Hematopoietic multipotent progenitor cell (in vitro differentiated cells): Measurements from ENCODE around the gene ELK4. TPM values are rescaled to one million over a fixed set of nuclear protein-coding genes. Genes with fewer than 3 reads are reported as not detected.

ENCODE experiments used
- DNase-seq, 3 donors: peaks; one replicate each; pipeline ENCODE4 v3.0.0-alpha.2; 2011 to 2015; ENCODE audit warnings: low read depth in 2 of 3, low spot score in 2 of 3
- total RNA-seq: library from RNA; depleted of rRNA; stranded (reverse); fragments of >200 nt; gene quantifications from one replicate; pipeline ENCODE4 v1.2.3, GENCODE V29; 2012

The ELK4 gene
- total RNA-seq: 11.6 TPM

DNA sequence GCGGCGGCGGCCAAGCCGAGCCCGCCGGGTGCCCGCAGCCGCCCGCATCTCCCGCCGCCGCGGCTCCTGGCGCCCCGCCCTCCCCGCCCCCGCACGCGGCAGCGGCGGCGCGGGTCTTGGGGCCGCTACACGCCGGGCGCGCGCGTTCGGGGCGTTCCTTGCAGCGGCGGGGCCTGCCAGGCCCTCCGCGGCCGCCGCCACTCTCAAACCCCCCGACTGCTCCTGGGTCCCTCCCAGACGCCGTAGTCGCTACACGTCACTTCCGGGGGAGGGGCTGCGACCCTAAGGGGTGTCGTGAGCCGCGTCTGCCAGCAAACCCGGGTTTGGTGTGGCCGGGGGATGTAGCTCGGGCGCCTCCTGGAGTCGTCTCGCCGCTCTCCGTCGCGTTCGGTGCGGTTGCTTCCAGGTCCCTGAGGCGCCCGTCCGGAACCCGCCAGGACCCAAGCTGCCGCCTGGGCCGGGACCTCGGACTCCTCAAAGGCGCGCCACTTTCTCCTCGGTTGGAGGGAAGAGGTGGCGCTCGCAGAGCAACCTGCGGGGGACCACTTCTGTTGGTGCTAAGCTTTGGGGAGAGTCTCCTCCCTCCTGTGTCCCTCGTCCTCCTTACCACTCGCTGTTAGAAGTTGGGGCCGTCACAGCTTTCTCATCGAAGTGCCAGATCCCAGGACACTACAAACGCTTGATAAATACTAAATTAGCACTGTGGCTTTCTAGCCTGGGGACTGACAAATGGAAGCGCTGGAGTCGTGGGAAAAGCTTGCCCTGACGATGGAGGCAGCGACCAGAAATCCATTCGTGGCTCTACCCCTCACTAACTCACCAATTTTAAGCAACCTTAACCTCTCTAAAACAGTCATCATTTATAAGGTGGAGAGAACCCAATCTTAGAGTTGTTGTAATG lies at the start of gene ELK4:
ELK4 (minus strand) TSS at position 244 of the 901 bp plus-strand sequence. CDS start 8,129 bp downstream, outside the sequence.
- DNase-seq: peak; percentile 97 to 99 (median 99)

GRCh38 chr1:205681364-205681763 lies 49.6 kb upstream of the ELK4 start:
- no peak for DNase-seq

DNA sequence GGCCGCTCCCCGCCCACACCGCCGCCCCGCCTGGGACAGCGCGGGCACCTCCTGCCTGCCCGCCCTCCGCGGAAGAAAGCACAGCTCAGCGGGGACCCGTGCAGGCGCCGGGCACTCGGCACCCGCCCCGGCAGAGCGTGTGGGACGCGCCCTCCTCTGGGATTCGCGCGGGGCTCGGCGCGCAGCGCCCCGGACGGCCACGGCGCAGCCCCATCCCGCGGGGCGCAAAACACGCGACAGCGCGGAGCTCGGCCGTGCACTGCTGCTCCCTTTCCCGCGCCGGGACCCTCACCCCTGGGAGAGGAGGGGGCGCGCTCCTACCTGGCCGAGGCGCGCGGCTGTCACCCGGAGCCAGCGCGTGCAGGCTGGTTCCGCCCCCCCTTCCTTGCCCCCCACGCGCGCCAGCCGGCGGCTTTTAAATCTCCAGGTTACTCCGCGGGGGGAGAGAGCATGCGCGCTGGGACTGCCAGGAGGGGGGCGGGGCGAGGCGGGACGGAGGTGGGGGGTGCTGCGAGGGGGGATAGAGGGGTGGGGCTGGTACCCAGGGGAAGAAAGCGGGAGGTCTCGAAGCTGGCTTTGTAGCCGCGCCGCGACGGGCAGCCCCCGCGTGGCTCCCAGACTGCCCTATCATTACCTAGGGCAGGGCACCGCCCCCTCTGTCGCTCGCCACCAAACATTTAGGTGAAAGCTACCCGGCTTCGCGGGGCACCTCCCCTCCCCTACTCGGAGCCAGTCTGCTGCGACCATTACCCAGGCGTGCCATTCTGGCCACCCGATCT lies 48.5 kb upstream of the ELK4 start, which contains the start of gene SLC45A3:
SLC45A3 (minus strand) TSS at position 437 of the 779 bp plus-strand sequence. CDS start 15,853 bp downstream, outside the sequence.
- DNase-seq: peak in 2 of 3 donors; percentile 65 to 67

GRCh38 chr1:205678286-205679111 lies 46.7 kb upstream of the ELK4 start:
- DNase-seq: no peak

- DNase-seq: peak in 1 of 3 donors; percentile 42
These were observed 45.4 kb upstream of the ELK4 start for GRCh38 chr1:205677167-205677566.

GRCh38 chr1:205676597-205676996 lies 44.8 kb upstream of the ELK4 start:
- DNase-seq: no peak

GRCh38 chr1:205676002-205676401 lies 44.2 kb upstream of the ELK4 start:
- no peak for DNase-seq

- no peak for DNase-seq
These were observed 43.4 kb upstream of the ELK4 start for GRCh38 chr1:205675247-205675646.

DNA sequence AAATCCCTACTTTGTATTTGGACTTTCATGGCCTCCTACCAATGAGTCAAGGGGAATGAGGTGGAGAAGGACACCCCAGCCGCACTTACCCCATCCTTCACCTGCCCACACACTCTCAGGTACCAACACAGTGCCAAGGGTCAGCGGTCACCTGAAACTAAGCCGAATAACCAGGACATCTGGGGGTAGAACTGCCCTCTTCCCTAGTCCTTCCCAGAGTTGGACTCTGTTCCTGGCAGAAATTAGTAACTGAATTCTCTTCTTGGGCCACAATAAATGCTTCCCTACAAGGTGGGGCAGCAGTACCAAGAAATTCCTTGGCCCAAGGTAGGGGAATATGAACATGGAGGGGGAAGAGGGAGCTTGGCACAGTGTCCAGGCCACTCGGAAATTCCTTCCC lies 41.2 kb upstream of the ELK4 start:
- no peak for DNase-seq

GRCh38 chr1:205672395-205672889 lies 40.6 kb upstream of the ELK4 start:
- no peak for DNase-seq

DNA sequence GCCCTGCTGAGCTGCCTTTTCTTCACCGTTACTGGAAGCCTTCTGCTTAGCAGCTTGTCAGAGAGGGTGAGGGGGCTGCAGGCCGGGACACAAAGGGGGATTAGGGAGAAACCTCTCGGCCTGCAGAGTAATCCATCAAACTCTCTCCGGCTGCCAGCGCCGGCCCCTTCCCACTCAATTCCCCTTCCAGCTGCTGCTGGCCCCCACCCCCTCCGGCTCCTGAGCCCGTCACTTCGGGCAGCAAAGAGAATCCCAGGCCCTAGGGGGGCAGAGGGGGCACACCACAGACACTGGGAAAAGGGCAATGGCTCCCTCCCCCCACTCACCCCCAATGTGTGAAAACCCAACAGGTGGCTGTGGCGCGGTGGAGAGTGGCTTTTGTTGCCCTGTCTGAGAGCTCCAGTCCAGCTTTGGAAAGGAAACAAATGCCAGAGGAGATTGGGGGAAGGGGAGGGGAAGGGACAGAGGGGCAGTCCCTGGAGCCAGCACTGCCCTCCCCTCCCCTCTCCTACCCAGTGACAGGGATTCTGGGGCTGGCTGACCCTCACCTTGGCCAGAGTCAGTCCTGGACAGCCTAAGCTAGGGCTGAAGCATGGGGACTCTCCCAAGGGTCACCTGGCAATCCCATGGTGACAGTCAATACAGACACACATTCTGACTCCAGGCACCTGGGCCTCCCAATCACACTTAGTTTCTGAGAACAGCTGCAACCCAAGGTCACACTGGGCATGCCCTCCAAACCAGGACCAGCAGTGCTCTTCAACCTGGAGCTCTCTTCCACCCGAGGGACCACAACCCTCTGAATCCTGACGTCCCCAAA lies 39.0 kb upstream of the ELK4 start:
- no peak for DNase-seq

DNA sequence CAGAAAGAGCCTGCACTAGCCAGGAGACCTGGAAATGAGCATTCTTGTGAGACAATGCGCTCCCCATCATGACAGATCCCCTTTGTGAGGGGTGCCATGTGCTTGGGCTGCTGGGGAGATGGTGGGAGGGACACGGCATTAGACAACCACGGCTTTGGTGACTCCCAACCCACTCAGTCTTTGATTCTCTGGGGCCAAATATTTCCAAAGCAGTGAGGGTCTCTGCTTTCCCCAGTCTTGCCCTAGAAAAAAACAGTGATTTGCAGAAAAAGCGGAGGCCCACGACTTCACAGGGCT lies 38.3 kb upstream of the ELK4 start:
- DNase-seq: no peak

DNA sequence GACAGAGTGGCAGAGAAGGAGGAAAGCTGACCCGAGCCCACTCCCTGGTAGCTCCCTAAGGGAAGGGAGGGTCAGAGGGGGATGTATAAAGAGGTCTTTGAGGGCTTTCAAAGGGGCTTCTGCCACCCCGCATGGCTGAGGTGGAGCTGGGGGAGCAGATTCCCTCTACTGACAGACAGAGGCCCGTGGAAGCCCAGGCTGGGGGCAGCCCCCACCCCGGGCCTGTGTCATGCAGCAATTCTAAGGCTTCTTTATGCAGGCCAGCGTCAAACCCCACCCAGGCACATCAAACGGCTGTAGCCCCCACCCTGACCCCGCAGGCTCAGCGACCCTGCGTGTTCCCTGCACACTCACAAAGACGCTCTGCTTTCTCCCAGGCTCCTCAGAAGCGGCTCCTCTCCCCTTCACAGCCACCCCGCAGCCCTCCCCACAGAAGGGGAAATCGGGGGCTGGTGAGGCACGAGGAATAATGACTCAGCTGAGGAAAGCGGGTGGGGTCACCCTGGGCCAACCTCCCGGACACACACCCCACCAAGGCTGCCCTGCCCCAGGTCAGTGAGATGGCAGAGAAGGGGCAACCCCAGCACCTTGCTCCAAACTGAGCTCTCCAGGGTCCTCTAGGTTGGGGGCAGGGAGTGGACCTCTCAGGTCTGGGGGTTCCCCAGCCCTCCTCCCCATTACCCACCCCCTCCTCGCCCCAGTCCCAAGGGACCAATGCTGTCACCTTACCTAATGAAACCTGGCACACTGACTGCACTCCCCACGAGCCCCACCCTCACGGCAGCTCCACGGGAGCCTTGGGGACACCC lies 37.7 kb upstream of the ELK4 start:
- DNase-seq: peak in 2 of 3 donors; percentile 42 to 66

DNA sequence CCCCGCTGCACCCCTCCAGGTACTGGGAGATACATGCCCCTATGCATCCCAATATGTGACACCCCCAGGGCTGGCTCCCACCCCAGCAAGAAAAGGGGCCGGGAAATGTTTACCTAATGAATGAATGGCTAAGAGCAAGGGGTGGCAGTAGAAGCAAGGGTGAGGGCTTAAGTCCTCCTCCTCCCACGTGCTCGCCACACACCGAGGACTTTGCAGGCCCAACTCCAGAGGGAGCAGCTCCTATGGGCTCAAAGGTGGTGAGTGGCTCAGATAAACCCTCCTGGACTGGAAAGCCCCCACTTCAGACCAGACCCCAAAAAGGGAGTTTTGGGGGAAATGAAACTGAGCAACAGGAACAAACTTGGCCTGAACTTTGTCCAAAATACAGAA lies 37.1 kb upstream of the ELK4 start:
- DNase-seq: peak in 2 of 3 donors; percentile 53 to 75

DNA sequence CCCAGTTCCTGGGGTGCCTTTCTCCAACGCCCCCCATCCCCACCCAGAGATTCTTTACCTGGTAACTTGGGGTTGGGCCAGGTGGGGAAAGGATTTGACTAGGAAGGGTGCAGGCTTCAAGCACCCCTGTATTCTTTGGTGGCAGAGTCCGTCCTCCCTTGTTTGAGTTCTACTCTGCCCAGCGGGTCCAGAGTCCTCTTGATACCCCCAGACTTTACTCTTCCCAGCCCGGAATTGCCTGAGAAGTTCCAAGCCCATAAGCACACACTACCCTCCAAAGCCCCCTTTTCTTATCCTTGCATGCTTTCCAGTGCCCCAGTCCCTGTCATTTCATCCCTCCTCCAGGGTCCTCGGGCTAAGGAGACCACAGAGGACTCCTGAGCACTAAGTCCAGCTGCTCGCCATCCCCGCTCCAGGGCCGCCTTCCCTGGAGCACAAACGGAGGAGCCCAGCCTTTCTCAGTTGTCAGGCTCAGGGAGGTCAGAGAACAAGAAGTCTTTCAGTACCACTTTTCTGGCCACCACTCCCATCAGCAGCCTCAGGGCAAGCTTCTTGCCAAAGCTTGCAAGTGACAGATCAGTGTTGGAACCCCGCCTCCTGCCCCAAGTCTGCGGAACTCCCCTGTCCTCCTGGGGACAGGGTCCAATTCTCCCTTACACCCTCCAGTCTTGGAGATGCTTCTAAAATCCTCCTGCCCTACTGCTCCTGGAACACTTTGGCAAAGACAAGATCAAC lies 36.3 kb upstream of the ELK4 start:
- no peak for DNase-seq

- no peak for DNase-seq
These were observed 34.8 kb upstream of the ELK4 start for GRCh38 chr1:205666372-205667166.
